ENCODE measurements around the gene WDR45B.
"Not testable (repeated sequence)": the region's sequence is repeated elsewhere in the genome, so short reads cannot be mapped to it uniquely, and the experiment has no call there.

WDR45B gene

DNA sequence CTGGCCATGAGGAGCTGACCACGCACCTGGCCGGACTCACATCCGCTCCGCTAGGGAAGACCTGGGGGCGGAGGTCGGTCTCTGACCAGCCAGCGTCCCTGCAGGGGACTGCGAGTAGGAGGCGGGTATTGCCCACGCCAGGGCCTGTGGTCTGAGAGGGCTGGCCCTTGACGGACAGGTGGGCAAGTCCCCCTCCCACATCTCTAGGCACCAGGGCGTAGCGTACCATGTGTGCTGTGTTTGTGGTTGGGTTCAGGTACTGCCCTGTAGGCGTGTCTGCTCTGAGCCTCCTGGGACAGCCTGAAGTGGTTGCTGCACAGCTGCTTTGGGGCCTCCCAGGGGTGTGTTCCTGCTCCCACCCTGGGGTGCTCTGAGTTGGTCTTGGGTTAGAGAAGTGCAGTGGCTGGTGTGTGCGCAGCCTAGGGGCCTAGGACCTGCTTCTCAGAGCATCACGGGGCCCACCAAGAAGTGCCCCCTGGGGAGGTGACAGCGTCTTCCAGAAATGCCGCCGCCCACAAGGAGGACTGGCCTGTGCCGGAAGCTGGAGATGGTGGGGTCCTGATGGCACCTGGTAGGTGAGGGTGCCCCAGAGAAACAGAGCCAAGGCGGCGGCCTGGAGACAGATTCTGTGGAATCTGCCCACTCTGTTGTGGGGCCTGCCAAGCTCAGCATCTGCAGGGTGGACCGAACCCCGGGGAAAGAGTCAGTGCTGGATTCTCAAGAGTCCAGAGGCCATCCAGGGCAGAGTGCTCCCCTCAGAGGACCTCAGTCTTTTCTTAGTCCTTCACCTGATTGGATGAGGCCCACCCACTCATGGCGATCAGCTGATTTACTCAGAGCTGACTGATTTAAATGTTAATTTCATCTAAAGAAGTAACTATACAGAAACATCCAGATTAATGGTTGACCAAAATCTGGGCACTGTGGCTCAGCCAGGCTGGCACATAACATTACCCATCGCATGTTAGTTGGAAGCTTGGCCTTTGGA, 48.3 kb downstream of the WDR45B start:
- no peak for DNase-seq (ENCODE audit: low read depth)

GRCh38 chr17:82598256-82599119, 49.8 kb downstream of the WDR45B start:
- peak; percentile 69 for DNase-seq (ENCODE audit: low read depth)

- DNase-seq (ENCODE audit: low read depth): no peak
Observed at GRCh38 chr17:82596837-82597672, 51.2 kb downstream of the WDR45B start.

DNA sequence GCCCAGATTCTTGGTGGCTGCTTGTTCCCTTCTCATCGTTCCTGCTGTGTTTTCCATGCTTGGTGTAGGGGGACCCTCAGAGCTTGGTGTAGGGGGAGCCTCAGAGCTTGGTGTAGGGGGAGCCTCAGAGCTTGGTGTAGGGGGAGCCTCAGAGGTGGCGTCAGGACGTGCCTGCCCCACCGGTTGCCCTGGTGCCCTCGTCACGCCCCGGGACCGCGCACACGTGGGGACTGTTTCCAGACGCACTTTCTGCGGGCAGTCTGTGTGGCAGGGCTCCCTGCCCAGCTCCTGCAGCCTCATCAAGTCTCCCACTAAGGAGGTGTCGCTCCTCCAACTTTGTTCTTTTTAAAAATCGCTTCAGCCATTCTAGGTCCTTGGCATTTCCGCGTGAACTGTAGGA, 51.9 kb downstream of the WDR45B start:
- no peak for DNase-seq (ENCODE audit: low read depth)

DNA sequence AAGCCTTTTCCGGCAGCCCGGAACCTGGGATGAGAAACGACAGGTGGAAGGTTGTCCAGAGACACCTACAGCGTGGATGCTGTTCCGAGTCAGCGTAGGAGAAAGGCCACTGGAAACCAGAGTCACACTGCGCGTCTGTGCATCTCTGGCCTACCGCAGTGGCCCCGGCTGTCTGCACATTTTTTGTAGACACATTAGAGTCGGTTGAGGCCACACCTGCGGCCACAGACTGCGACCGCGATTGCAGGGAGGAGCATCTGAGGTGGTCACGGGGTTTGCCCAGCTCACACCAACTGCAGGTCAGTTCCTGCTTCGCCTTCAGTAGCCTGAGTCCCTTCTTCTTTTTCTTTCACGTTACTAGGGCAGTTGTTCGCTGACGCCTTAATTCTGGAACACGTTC, 52.4 kb downstream of the WDR45B start:
- DNase-seq (ENCODE audit: low read depth): no peak

GRCh38 chr17:82594571-82594970, 53.7 kb downstream of the WDR45B start:
- DNase-seq (ENCODE audit: low read depth): no peak

- DNase-seq (ENCODE audit: low read depth): no peak
Observed at GRCh38 chr17:82593590-82594087, 54.6 kb downstream of the WDR45B start.

DNA sequence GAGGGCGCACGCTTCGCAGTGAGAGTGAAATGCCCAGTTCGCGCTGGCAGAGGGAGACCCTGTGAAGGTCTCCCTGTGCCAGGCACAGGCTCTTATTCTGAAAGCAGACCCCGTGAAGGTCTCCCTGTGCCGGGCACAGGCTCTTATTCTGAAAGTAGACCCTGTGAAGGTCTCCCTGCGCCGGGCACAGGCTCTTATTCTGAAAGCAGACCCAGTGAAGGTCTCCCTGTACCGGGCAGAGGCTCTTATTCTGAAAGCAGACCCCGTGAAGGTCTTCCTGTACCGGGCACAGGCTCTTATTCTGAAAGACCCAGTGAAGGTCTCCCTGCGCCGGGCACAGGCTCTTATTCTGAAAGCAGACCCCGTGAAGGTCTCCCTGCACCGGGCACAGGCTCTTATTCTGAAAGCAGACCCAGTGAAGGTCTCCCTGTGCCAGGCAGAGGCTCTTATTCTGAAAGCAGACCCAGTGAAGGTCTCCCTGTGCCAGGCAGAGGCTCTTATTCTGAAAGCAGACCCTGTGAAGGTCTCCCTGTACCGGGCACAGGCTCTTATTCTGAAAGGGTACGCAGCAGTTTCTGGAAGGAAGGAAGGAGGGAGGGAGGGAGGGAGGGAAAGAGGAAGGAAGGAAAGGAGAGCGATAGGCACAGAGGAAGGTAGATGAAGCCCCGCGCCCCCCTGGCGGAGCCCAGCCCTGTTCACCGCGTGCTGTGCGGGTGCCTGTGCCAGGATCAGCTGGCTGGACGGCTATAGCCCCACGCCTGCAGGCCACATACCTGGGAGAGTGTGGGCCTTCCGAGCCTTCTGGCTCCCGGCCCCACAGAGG, 55.3 kb downstream of the WDR45B start:
- peak; percentile 89 for DNase-seq (ENCODE audit: low read depth)

GRCh38 chr17:82592289-82592766, 55.9 kb downstream of the WDR45B start:
- DNase-seq (ENCODE audit: low read depth): no peak

DNA sequence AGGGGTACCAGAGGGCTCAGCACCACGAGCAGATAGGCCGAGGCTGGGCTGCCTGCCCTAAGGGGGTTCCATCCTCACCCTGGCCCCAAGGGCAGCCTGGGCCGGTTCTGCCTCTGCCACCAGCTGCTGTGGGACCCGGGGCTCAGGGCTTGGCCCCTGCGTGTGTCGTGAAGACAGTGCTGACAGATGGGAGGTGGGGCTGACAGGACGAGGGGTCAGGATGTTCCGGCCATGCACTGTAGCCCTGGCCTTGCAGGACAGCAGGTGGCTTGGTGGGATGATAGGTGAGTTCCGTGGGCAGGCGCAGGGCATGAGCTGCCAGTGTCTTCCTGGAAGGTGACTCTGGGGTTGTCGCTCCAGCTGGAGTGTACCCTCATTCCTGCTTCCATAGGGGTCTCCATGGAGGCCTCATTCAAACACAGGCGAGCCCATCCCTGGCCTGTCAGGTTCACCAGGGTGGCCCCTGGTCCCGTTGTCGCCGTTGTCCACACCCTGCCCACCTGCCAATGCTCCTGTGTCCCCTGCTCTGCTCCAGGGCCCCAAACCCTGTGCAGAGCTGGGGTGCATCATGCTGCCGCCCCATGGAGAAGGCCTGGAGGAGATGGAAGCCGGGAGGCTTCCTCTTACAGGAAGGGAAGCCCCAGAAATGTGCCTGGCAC, 57.2 kb downstream of the WDR45B start:
- no peak for DNase-seq (ENCODE audit: low read depth)

DNA sequence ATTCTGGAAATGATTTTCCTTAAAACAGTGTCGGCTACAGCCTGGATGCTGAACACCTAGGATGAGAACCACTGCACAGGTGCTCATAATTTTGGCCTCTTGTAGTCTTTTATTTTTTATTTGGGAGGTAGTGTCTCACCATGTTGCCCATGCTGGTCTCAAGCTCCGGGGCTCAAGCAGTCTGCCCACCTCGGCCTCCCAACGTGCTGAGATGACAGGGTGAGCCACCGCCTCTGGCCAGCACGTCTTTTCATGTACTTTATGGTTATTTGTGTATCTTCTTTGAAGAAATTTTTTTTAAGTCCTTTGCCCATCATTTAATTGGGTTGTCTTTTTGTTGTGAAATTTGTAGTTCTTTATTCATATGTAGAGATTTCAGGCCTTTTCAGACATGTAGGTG, 58.0 kb downstream of the WDR45B start:
- DNase-seq (ENCODE audit: low read depth): no peak

DNA sequence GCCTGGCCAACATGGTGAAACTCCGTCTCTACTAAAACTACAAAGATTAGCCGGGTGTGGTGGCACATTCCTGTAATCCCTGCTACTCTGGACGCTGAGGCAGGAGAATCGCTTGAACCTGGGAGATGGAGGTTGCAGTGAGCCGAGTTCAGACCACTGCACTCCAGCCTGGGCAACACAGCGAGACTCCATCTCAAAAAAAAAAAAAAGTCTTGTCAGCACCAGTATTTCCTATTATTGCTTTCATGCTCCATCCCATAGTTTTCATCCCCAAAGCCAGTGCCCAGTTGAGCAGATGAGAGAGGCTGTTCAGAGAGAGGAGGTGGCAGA, 58.4 kb downstream of the WDR45B start:
- DNase-seq (ENCODE audit: low read depth): no peak

GRCh38 chr17:82588266-82589175, 59.7 kb downstream of the WDR45B start:
- DNase-seq (ENCODE audit: low read depth): peak; percentile 23

- no peak for DNase-seq (ENCODE audit: low read depth)
Observed at GRCh38 chr17:82587234-82588086, 60.8 kb downstream of the WDR45B start.

DNA sequence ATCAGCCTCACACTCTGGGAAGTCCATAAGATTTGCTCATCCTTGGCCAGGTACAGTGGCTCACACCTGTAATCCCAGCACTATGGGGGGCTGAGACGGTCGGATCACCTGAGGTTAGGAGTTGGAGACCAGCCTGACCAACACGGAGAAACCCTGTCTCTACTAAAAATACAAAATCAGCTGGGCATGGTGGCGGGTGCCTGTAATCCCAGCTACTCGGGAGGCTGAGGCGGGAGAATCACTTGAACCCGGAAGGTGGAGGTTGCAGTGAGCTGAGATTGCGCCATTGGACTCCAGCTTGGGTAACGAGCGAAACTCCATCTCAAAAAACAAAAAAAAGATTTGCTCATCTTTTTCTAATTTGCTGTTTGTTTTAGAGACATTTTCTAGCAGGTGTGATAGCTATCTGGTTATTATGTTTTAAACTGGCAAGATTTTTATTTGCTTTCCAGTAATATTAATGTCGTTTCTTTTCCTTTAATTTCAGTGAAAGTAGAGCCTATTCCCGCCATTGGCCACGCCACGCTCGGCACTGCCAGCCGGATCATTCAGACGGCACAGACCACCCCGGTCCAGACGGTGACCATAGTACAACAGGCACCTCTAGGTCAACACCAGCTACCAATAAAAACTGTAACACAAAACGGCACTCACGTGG, 61.5 kb downstream of the WDR45B start:
- DNase-seq (ENCODE audit: low read depth): no peak

- DNase-seq (ENCODE audit: low read depth): not testable (repeated sequence)
Observed at GRCh38 chr17:82585935-82586575, 62.2 kb downstream of the WDR45B start.

- no peak for DNase-seq (ENCODE audit: low read depth)
Observed at GRCh38 chr17:82583720-82584234, 64.5 kb downstream of the WDR45B start.

All from amniotic epithelial cell (primary cell).